Stimulated activated CD4-positive, alpha-beta T cell treated with anti-CD3 and anti-CD28 coated beads, TNF-alpha, amount 100 ng/mL, for 4 hours (primary cell): ENCODE data around the gene ARPC4.
A peak's percentile ranks its signal among the peaks of the same experiment; 100 is the strongest.

Experiments
- DNase-seq, 3 experiments: peaks; one replicate each; pipeline ENCODE4 v3.0.0-alpha.2; 2020; ENCODE audit warnings: low read depth in 3 of 3

ARPC4 gene

GRCh38 chr3:9793161-9793781 lies 389 bp downstream of the ARPC4 start:
- DNase-seq = no peak

- DNase-seq = no peak
Observed at GRCh38 chr3:9794400-9794799, 1.5 kb downstream of the ARPC4 start.

GRCh38 chr3:9795207-9795606 lies 2.3 kb downstream of the ARPC4 start:
- no peak for DNase-seq

- DNase-seq = no peak
Observed at GRCh38 chr3:9797196-9797945, 4.5 kb downstream of the ARPC4 start.

GRCh38 chr3:9800529-9800928 lies 7.6 kb downstream of the ARPC4 start:
- DNase-seq = no peak

- DNase-seq = no peak
Observed at GRCh38 chr3:9803494-9803893, 10.6 kb downstream of the ARPC4 start.

GRCh38 chr3:9804996-9805395 lies 12.1 kb downstream of the ARPC4 start:
- DNase-seq = no peak

GRCh38 chr3:9806137-9806536 lies 13.3 kb downstream of the ARPC4 start:
- DNase-seq = no peak

GRCh38 chr3:9806688-9807589 lies 14.1 kb downstream of the ARPC4 start:
- DNase-seq = no peak

- DNase-seq = no peak
Observed at GRCh38 chr3:9807981-9808344, 15.1 kb downstream of the ARPC4 start.

- DNase-seq = no peak
Observed at GRCh38 chr3:9808345-9809037, 15.6 kb downstream of the ARPC4 start.

GRCh38 chr3:9809239-9809614 lies 16.3 kb downstream of the ARPC4 start:
- DNase-seq = no peak

- DNase-seq = peak in 1 of 3 experiments; percentile 28
Observed at GRCh38 chr3:9809615-9810432, 16.9 kb downstream of the ARPC4 start, which contains the start of gene TTLL3. Gene TTLL3 (plus strand): TSS chr3:9810262. CDS start chr3:9810662, 400 bp downstream.

GRCh38 chr3:9810433-9810770 lies 17.5 kb downstream of the ARPC4 start:
- no peak for DNase-seq

- DNase-seq = no peak
Observed at GRCh38 chr3:9810846-9811245, 18.0 kb downstream of the ARPC4 start.

- no peak for DNase-seq
Observed at GRCh38 chr3:9812870-9813483, 20.1 kb downstream of the ARPC4 start.

- no peak for DNase-seq
Observed at GRCh38 chr3:9815986-9816385, 23.1 kb downstream of the ARPC4 start.

GRCh38 chr3:9817436-9817835 lies 24.6 kb downstream of the ARPC4 start:
- no peak for DNase-seq

- DNase-seq = no peak
Observed at GRCh38 chr3:9818666-9819335, 25.9 kb downstream of the ARPC4 start.

GRCh38 chr3:9820543-9820942 lies 27.7 kb downstream of the ARPC4 start:
- no peak for DNase-seq
